GM19351 (cell line): ENCODE results near the gene KIF1A.

Experiments used
- ATAC-seq: cut with Tn5 transposase; IDR thresholded peaks from one replicate; pipeline ENCODE4 v1.9.1; 2021; ENCODE audit warnings: mild to moderate bottlenecking, moderate library complexity; ENCODE audit not compliant: unreplicated experiment

The KIF1A gene

DNA sequence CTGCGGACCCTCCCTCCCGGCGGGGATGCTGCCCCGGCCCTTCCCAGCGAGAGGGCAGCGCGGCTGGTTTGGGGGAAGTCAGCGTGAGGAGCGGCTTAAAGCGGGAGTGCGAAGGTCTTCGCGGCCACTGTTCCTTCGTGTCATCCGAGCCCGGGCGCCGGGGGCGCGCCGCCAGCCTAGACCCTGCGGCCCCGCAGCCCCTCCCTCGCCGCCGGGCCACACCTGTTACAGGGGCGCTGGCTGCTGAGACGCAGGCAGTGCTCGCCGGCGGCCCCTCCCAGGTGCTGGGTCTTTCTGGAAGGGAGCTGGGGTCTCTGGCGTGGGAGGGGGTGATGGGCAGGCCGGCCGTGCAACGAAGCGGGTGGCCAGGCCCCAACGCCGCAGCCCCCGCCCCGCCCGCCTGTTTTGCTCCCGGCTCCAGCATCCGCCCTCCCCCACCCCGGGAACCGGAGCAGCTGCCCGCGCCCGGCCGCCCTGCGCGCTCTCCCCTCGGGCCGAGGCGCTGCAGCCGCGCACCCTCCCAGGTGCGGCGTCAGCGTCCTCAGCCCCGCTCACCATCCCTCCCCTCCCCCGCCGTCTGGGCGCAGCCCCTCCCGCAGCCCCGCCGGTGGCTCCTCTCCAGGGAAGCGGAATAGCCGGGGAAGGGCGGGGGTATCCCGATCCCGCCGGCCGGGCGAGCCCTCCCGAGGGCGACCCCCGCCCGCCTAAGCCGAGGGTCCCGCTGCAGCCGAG lies 727 bp downstream of the KIF1A start:
- no peak for ATAC-seq

DNA sequence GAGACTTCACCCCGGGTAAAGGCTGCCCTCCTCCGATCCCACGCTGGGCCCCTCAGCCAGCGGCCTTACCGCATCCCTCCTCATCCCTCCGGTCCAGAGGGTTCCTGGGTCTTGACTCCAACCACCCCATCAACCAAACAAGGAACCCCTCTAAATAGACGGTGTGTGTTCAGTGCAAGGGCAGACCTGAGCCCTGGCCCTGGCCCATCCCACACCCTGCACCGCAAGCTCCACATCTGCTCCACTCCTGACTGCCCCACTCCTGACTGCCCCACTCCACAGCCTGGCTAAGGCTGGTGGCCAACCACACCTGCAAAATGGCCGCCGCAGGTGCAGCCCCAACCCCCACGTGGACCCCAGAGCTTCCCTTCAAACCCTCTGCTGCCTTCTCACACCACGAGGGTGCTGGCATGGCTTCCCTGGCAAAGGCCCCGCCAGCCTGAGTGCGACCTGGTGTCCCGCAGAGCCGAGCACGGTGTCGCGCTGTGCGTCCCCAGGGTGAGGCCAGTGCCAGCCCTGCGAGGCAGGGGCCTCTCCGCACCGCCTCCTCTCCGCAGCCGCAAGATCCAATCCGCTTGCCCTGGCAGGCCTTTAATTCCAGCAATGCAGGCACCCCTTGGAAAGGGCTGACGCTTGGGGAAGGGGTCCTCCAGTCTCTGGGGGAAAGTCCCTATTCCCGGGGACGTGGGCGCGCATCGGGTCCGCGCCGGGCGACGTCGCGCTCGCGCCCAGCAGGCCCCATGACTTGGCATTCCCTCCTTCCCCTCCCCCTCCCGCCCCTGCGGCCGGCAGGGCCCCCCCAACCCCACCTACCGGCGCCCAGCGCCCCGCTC lies 1.5 kb downstream of the KIF1A start:
- ATAC-seq: no peak

DNA sequence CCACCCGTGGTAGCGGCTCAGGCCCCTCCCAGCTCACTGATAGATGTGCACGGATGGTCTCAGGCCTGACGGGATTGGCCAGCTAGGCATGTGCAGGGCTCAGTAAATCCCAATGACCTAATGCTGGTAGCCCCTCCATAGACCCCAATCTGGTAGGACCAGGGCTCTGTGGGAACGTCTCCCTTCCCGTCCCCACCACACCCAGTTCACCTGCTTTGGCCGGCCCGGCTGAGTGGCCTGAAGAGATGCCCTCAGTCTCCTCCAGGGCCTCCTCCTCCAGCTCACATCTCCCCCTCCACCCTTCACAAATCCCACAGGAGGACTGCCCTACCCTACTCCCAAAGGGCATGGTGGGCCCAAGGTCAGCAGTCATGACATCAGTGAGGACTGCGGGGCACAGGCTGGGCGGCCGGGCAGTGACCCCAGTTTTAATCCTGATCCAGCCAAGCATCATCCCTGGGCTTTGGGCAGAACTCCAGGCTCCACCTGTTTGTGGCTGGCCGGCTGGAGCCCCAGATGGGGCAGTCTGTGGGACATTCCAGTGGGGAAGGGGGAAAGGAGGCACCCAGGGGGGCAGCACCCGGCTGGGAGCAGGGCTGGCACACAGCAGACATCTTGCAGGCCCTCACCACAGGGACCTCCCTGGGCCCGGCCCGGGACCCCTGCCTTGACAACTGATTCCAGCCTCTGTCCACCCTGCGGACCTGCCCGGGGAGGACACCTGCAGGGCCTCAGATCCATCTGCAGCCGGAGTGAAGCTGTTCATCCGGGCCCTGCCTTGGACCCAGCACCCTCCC lies 2.3 kb downstream of the KIF1A start:
- no peak for ATAC-seq

DNA sequence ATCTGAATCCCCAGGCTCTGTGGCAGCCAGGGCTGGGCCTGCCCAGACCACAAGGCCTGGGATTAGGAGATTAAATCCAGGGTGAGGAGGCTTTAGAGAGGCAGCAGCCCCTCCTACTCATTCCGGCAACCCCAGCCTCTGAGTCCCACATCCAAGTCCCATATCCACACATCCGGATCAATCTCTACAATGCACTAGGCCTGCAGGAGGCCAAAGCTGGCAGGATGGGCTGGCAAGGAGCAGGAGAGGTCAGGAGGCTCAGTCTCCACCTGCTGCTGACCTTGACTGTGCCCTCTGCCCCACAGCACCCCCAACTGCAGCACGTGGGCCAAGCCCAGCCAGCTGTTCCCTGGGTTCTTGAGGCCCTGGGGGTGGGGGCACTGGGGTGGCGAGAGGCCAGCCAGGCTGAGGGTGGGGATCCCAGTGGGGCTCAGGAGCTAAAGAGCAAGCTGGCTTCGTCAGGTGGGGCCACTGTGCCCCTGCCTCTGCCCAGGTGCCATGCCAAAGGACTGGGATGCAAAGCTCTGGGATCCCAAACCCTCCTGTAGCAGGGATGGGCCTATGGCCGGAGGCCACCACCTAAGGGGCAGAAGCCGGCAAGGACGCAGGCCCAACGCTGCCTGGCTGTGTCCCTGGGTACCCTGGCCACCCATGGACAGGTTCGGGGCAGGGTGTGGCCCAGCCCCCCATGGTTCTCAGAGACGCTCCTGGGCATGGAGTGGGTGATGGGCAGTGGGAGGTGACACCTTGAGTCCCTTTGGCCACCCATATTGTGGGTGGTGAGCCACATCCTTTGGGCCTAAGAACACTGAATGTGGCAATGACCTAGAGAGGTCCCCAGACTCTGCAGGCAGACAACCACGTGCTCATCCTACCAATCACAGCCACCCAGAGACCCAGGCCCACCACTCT lies 3.2 kb downstream of the KIF1A start:
- ATAC-seq: no peak

DNA sequence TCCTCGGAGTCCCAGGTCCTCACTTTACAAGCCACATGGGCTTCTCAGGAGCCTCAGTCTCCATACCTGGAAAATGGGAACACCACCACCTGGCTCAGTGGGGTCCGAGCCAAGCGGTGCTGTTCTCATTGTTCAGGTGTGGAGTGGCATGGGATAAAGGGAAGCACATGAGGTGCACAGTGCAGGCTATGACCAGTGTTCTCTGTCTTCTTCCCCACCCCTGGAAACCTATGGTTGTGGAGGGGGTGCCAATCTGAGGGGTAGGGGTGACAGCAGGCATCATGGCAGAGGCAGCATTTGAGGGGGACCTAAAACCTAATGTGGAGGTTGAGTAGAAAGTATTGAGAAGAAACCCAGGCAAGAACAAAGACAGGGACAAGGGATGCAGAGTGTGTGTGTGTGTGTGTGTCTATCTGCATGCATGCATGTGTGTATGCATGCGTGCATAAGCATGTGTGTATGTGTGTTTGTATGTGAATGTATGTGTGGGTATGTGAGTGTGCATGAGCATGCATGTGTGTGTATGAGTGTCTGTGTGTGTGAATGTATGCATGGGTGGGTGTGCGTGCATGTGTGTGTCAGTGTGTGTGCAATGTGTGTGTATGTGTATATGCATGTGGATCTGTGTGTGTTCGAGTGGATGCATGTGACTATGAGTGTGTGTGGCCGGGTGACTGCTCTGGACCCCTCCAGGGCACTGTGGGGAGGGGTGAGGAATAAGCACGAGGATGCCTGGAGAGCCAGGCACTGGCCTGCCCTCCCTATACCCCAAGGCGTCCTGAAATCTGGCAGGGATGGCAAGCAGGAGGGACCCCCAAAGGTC lies 4.0 kb downstream of the KIF1A start:
- ATAC-seq: no peak

DNA sequence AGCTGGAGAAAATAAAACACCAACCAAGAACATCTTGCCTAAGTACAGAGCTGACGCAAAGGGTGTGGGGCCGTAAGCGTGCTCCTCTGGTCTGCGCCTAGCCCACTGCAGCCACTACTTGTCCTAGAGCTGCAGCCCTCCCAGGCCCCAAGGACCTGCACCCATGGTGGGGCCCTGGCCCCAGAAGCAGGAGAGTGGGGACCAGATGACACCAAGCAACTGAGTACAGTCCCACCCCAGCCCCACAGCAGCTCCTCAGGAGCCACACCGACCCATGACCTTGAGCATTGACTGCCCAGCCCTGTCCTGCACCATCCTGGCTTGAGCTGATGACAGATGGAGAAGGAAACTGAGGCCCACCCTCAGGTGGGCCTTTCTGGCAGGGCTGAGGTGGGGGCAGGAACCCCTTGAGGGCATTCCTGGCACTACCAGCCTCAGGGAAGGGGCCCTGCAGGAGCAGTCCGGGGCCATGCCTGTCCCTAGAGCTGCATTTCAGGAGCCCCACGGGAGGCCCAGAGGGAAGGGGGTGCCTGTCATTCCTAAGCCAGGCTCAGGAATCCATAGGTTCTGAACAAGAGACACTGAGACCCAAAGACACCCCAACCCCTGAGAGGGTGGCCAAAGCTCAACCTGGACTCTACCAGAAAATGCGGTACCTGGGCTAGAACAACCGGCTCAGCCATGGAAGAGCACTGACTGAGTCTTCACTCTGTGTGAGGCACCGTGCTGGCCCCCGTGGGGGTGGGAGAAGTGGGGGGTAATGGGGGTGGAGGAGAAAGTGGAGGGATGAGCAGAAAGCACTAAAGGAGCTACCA lies 4.9 kb downstream of the KIF1A start:
- ATAC-seq: no peak

DNA sequence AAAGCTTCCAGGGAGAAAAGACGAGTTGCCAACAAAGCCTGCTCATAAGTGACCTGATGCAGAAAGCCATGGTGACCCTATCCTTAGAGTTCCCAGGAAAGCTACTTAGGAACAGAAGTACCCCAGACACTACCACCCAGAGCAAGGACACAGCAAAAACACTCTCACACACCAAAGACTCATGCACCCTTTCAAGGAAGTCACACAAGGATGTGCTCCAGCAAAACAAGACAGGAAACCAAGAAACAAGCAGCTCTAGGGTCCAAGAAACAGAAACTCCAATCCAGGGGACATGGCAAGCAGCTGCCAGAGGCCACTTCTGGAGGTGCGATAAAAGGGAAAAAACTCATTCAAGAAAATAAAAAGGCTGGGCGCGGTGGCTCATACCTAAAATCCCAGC lies 5.7 kb downstream of the KIF1A start:
- no peak for ATAC-seq

DNA sequence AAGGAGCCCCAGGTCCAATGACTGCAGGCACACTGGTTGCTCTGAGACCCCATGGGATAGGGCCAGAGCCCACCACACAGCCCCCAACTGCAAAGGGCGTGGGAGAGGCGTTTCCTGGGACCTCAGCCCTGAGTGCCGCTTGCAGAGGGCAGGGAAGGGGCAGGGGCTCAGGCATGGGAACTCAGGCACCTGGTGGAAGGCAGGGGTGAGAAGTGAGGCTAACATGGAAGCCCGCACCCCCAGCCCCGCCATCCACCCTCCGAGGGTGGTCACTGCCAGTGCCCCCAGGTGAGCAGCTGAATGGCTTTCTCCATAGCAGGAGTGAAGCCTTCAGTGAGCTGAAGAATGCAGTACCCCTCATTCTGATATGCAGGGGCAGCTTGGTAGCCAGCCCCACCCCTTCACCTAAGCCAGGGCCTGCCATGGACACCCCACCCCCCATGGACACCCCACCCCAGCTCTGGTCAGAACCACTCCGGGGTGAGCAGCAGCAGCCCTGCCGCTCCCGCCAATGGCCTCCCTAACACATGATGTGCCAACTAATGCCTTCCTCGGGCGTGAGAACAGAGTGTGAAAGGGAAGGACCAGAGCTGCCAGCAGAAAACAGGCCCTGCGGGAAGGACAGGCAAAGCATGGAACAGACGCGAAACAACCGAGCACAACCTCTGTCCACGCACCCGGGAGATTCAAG lies 6.6 kb downstream of the KIF1A start:
- ATAC-seq: no peak

DNA sequence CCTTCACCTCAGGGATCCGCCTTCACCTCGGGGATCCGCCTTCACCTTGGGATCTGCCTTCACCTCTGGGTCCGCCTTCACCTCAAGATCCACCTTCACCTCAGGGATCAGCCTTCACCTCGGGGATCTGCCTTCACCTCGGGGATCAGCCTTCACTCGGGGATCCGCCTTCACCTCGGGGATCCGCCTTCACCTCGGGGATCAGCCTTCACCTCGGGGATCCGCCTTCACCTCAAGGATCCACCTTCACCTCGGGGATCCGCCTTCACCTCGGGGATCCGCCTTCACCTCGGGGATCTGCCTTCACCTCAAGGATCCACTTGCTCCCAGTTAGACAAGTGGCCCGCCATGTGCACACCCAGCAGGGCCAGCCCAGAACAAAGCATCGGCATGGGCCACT lies 7.3 kb downstream of the KIF1A start:
- ATAC-seq: no peak

DNA sequence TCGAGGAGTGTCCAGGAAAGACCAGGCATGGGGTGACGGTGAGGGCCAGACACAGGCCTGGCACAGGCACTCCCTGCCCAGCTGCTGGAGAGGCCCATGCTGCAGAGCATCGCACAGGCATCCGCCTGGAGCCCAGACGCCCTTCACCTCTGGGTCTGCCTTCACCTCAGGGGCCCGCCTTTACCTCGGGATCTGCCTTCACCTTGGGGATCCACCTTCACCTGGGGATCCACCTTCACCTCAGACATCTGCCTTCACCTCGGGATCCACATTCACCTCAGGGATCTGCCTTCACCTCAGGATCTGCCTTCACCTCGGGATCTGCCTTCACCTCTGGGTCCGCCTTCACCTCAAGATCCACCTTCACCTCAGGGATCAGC lies 7.7 kb downstream of the KIF1A start:
- ATAC-seq: no peak

DNA sequence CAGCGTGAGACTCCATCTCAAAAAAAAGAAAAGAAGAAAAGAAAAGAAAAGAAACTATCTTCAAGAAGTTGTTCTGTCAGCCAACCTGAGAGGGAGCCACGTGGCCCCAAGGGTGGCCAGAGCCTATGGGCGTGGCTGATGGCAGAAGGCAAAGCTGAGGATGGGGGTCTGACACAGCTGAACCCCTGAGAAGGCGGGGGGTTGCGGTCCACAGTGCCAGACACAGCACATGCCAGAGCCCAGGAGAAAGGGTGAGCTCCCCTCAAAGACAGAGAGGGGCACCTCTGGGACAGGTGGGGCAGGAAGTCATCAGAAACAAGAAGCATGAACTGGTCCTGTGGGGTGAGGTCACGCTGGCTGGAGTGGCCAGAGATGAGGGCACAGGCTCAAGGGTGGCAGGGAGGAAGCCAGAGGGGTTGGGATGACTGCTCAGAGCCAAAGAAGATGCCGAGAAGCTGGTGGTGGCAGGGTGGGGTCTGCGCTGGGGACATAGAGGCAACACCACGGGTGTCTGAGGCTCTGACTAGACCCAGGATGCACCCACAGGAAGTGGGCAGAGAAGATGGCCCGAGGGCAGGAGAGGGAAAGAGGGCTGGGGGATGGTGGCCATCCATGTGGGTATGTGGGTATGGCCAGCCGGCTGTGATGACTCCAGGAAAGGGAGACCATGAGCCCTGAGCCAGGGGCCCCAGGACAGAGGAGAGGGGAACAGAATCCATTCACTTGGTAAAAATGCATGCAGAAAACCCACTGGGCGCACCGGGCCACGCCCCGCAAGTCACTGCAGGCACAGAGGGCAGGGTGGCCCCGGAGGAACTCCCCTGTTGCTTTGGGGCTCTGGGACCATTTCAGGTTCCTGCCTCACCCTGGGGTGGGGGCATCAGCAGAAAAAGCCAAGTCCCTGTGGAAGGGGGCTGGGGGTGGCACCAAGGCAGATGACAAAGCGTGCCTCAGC lies 8.4 kb downstream of the KIF1A start:
- no peak for ATAC-seq

DNA sequence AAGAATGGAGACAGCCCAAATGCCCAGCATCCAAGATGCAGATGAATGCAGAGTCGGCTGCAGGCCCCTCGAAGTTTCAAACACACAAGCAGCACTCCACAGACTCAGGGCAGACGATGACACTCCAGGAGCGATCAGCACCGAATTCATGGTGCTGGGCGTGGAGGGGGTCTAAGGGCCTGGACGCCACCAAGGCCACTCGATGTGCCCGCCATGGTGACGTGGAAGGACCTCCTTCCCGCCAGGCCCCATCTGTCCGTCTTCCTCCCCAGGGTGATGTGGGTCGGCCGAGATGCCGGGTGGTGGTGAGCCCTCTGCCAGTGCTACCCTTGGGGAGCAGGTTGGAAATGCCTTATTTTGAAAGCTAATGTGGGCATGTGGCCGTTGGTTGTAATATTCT lies 9.4 kb downstream of the KIF1A start:
- no peak for ATAC-seq

DNA sequence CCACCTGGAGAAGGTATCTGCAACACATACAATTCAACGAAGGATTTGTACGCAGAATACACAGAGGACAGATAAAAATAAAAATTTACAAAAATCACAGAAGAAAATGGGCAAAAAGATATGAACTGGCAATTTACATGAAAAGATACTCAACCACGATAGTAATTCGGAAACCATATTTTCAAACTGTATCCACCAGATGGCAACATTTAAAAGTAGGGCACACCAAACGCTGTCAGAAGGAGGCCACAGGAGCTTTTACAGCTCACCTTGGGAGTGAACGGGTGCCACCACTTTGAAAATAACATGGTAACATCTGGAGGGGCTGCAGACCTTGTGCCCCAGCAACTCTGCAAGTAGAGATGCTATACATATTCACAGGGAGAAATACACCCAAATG lies 9.8 kb downstream of the KIF1A start:
- no peak for ATAC-seq

DNA sequence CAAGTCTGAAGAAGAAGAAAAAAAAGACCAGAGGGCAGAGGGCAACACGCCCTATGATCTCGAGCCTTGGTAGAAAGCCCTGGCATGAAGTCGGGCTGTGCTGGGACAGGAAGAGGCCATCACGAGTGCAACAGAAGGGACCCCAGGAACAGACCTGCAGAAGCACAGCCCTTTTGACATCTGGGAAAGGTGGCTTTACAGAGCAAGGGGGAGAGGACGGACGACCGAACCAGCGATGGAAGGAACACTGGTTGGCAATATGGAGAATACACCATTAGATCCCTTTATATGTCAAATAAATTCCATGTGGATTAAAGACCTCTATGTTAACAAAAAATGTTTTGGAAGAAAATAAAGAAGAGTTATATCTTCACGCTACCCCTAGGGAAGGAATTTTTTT lies 10.7 kb downstream of the KIF1A start:
- ATAC-seq: no peak

DNA sequence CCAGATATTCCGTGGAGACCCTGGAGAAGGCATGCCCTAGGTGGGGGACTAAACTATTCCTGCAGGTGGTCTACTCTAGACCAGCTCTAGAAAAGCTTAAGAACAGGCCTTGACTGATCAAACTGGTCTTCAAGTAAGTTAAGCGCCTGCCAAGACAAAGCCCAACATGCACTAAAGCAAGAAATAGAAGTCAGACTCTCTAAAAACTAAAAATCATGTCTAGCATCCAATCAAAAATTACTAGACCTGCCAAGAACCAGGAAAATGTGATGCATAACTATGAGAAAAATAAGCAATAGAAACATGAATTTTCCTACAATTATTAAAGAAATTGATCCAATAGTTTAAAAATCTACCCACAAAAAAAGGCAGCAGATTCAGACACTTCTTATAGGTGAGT lies 13.6 kb downstream of the KIF1A start:
- ATAC-seq: no peak

DNA sequence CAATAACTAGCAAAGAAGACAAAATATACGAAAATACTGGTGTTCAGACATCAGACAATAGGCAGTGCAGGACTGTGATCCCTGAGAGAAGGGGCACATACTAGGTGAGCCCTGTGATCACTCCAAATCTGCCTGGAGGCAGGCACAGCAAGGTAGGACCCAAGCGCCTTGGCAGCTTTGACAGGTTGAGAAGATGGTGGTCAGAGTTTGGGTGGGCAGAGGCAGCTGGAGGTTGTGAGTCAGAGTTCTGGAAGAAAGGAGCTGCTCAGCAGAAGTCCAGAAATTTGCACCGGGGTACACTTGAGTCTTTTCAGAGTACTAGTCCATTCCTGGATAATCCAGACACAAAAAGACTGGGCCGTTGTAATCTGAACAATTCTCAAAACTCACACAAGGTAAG lies 14.0 kb downstream of the KIF1A start:
- no peak for ATAC-seq

DNA sequence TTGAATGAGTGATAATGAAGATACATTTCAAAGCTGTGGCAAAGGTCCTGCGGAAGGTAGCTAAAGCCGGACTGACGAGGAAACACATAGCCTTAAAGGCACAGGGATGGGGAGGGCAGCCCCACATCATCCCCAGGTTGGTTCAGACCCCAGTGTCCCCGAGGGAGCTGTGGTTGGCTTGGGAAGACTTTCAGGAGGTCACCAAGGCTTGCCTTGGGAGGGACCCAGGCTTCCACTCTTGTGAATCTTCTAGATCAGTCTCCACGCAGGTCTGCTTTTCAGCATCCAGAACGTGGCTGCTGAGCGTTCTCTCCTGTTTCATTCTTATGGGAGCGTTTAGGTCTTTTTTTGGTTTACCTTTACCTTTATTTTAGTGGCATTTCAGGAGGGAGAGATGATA lies 16.8 kb downstream of the KIF1A start:
- ATAC-seq: no peak
